GM12892 (cell line): ENCODE measurements around the gene FNDC3A.

Experiments
- DNase-seq: peaks from one replicate; pipeline ENCODE4 v3.0.0; 2011; ENCODE audit not compliant: insufficient read length
- FAIRE-seq: peaks from 2 replicates; lab custom pipeline; 2011; peaks lifted over from hg19 to GRCh38; lab: Jason Lieb, UNC
- POLR2A ChIP-seq: IDR thresholded peaks from 2 replicates; pipeline ENCODE4 v1.6.1; 2011; ENCODE audit warnings: low read depth, low read length, control low read depth
- POLR2AphosphoS5 ChIP-seq: IDR thresholded peaks from 2 replicates; pipeline ENCODE4 v1.6.1; 2011; ENCODE audit warnings: low read depth, low read length, control low read depth
- TAF1 ChIP-seq: IDR thresholded peaks from 2 replicates; pipeline ENCODE4 v1.6.1; 2011; ENCODE audit warnings: low read depth, mild to moderate bottlenecking, control low read depth, low read length, borderline replicate concordance

The FNDC3A gene

GRCh38 chr13:49020328-49020727, 44.6 kb downstream of the FNDC3A start:
- DNase-seq (no peak), FAIRE-seq (peak; percentile 53)
- TF ChIP-seq POLR2AphosphoS5 (no peak), POLR2A (no peak), TAF1 (no peak)

DNA sequence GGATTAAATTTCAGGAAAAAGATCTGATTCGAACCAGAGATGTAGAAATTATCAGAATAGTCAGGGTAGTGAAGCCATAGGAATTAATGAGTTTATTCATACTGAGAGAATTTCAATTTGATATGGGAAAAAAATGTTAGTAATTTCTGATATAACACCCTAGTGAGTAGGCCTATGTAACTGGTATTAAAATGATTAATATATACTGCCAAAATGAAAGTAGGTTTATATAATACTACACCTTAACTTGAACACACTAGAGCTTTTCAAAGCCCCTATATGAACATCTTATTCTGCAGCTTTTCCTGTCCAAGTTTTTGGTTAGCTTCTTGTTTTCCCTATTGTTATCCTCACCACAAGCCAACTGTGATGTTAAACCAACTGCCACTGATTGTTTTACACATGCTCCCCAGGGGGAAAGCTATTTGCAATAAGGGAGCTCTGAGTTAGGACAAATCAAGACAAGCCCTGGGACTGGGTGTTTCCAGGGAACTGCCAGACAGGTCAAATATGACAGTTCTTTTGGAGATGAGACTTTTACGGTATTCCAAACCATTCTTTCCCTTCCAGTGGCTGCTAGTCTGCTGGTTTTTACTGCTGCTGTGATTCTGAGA, 45.3 kb downstream of the FNDC3A start:
- TF ChIP-seq POLR2AphosphoS5 (no peak), TAF1 (no peak), POLR2A (no peak)
- FAIRE-seq, result peak; percentile 38
- DNase-seq, result no peak

DNA sequence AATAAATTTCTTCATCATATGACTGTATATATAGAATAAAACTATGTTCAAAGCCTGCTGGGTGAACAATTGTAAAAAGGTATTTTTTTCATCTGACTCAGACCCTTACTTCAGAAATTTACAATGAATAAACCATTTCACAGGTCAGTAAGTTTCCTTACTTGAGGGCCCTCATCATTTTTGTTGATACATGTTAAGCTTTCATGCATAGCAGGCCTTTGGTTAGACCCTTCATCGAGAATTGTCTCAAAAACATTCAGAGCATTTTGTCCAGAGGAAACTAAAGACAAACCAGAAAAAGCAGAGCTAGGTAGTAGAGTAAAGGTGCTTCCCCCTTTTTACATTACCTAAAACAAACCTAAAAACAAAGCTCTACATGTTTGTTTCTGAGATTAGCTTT, 46.2 kb downstream of the FNDC3A start:
- TF ChIP-seq POLR2AphosphoS5, result no peak
- TF ChIP-seq POLR2A, result no peak
- no peak for TF ChIP-seq TAF1
- no peak for FAIRE-seq
- DNase-seq, result no peak

- TF ChIP-seq POLR2A, result no peak
- no peak for TF ChIP-seq TAF1
- TF ChIP-seq POLR2AphosphoS5, result no peak
- FAIRE-seq (no peak), DNase-seq (no peak)
Observed at GRCh38 chr13:49022472-49023144, 46.9 kb downstream of the FNDC3A start.

- no peak for FAIRE-seq
- no peak for DNase-seq
- TF ChIP-seq TAF1 (no peak), POLR2AphosphoS5 (no peak), POLR2A (no peak)
Observed at GRCh38 chr13:49023431-49023830, 47.7 kb downstream of the FNDC3A start.

DNA sequence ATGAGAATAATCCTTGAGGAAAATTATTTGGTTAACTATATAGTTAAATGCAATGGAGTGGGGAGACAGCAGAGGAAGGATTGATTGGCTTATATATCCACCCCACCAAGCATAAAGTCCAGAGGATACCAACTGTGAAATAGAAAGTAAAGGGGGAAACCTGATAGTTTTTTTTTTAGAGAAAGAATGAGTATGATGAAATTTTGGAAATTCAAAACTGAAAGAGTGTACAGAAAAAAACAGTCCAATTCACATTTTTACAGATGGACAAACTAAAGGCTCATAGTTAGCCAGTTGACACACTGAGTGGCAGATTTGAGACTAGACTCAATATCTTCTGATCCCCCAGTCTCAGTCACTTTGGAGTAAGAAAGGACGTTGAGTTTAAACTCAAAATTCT, 51.1 kb downstream of the FNDC3A start:
- TF ChIP-seq POLR2AphosphoS5, result no peak
- TF ChIP-seq TAF1, result no peak
- TF ChIP-seq POLR2A, result no peak
- FAIRE-seq (no peak), DNase-seq (no peak)

- TF ChIP-seq POLR2AphosphoS5 (no peak), TAF1 (no peak), POLR2A (no peak)
- DNase-seq, result no peak
- FAIRE-seq, result no peak
Observed at GRCh38 chr13:49029570-49029969, 53.9 kb downstream of the FNDC3A start.

GRCh38 chr13:49030213-49030612, 54.5 kb downstream of the FNDC3A start:
- DNase-seq (no peak), FAIRE-seq (no peak)
- TF ChIP-seq TAF1 (no peak), POLR2A (no peak)

GRCh38 chr13:49040872-49041271, 65.2 kb downstream of the FNDC3A start:
- no peak for DNase-seq
- TF ChIP-seq TAF1 (no peak), POLR2AphosphoS5 (no peak), POLR2A (no peak)
- no peak for FAIRE-seq

DNA sequence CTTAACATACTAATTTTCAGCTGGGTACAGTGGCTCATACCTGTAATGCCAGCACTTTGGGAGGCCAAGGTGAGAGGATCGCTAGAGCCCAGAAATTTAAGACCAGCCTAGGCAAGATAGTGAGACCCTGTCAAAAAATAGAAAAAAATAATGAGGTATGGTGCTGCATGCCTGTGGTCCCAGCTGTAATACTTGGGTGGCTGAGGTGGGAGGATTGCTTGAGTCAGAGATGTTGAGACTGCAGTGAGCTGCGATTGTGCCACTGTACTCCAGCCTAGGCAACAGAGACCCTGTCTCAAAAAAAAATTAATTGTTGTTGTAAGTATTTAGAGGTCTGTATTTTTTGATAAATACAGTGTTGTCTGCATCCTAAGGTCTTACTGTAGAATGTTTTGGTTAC, 66.8 kb downstream of the FNDC3A start:
- no peak for DNase-seq
- FAIRE-seq, result no peak
- TF ChIP-seq POLR2AphosphoS5 (no peak), POLR2A (no peak), TAF1 (no peak)

DNA sequence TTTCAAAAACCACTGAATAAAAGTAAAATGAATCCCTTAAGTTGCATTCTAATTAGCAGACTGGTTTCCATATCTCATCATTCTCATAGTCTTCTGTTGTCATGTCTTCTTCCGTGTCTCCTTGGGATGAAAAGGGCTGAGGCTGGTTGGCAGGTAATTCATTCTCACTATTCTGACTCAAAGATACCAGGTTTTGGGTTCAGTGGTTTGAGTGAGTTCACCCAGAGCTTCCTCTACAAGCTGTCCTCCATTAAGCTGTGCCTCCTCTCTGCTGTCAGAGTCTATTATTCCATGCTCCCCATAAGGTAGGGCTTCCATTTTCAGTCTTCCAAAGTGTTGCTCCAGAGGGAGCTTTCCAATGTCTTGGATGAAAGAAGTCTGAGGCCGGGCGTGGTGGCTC, 68.3 kb downstream of the FNDC3A start:
- DNase-seq (no peak), FAIRE-seq (no peak)
- TF ChIP-seq POLR2A, result no peak
- no peak for TF ChIP-seq TAF1
- no peak for TF ChIP-seq POLR2AphosphoS5

- DNase-seq (no peak), FAIRE-seq (no peak)
- TF ChIP-seq POLR2A (no peak), POLR2AphosphoS5 (no peak), TAF1 (no peak)
Observed at GRCh38 chr13:49044836-49045235, 69.1 kb downstream of the FNDC3A start.
